CD4-positive, alpha-beta T cell treated with Interleukin-6 at 100 ng/mL for 8 hours (primary cell): ENCODE measurements around the gene HOXB7.

ENCODE experiments used
- DNase-seq: peaks from one replicate; pipeline ENCODE4 v3.0.0-alpha.2; 2020; ENCODE audit warnings: mixed read lengths, low spot score

HOXB7 gene

DNA sequence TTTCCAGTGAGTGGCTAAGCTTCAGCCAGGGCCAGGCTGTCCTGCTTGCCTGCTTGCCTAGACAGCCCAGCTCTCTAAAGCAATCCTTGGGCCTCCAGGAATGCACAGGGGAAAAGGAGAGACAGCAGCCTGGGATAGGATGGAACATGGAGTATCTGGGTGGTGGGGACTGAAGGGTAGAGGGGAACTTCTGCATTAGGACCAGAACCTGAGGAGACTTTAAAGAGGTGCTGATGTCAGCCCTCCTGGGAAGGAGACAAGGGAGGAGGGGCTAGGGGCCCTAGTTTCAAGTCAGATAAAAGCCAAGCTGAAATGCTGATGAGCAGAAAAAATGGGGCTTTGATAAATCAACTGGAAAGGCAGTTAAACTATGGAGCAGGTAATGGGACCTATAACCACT is 1.8 kb downstream of the HOXB7 start:
- no peak for DNase-seq

DNA sequence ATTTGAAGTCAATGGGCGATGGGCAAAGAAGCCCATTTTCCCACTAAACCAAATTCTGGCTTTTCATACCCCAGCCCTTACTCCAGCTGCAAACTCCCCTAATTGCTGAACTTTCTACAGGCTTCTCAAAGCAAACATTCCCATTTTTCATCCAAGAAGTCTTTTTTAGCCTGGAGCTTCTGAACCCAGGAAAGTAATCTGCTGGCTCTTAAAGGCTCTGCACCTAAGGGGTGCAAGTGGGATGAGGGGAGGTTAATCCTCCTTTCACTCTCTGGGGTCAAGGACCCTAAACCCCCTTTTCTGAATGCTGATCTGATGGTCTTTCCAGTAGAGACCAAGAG is 2.4 kb downstream of the HOXB7 start:
- no peak for DNase-seq

DNA sequence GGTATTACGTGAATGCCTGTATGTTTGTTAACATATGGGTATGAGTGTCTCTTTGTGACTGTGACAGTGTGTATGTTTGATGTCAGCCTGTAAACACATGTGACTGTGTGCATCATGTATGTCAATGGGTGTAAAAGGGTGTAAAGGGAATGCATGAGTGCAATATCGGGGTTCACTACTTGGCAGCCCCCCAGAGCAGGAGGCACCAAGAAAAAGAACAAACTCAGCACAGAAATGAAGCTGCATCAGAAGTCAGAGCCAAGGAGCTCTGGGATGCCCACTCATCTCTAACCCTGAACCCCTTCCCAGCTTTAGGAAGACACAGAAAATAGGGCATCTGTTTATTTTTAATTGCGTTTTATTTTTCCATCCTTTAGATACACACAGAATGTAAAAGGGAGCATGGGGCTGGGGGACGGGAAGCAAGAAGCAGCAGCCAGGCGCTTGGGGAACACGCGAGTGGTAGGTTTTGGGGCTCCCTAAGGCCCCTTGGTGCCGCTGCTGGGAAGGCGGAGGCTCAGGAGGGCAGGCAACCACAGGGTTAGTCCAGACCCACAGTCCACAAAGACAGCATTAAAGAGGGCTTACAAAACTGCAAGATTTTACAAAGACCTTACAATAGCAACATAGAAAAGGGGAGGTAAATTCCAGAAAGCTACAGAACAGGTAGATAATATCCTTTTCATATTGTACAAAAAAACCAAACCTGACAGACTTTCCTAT is 3.8 kb downstream of the HOXB7 start:
- no peak for DNase-seq

DNA sequence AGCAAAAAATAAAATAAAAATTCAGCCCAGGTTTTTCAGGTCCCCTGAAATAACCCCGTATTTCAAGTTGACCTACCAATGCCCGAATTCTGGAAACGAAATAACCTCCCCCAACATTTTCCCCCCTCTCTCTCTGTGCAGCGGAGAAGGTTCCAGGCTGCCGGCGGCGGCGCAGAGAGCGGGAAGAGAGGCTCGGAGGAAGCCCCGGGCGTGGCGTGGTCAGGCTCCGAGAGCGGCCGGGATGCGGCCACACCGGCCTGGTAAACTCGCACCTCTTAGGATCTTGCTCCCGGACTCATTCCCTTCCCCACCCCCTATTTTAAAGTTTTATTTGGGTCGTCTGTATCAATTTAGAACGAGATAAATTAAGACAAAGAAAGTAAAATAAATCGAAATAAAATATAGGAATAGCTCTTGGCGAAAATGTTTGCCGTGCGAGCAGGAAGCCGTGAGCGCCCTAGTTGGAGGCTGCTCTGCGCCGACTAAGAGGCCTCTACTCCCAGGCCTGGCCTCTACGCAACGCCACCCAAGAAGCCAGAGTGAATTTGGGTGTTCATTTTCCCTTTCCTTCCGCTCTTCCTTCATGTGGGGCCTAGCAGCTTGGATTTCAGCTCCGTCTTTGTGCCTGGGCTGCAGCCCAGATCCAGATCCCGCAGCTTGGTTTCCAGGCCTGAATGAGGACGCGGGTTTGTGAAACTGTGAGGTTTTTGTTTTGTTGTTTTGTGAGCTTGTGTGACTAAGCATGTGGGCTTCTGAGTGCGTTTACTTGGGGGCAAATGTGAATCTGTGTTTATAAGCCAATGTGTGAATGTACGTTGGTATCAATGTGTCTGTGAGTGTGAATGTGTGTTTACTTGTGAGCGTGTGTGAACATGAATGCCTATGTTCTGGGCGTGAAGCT is 4.6 kb downstream of the HOXB7 start:
- no peak for DNase-seq

DNA sequence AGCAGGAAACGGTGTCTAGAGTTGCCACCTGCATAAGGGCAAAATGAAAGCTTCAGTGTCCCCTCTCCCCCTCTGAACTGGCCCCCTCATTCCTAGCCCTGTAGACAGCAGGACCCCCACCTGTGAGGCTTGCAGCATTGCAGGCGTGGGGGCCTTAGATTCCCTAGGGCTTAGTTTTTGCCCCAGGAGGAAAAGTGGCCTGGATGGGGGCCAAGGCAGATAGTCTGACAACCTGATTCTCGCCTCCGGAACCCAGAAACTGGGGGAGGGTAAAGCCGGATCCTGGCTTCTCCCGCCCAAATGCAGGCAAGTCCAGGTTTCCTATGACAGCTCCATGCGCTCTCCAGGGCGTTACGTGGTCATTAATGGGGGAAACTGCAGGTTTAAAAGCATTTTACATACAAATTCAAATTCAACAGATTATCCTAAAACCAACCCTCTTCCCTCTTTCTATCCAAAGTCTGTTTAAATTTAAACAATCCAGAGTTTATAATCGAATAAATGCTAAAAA is 5.4 kb downstream of the HOXB7 start:
- no peak for DNase-seq

DNA sequence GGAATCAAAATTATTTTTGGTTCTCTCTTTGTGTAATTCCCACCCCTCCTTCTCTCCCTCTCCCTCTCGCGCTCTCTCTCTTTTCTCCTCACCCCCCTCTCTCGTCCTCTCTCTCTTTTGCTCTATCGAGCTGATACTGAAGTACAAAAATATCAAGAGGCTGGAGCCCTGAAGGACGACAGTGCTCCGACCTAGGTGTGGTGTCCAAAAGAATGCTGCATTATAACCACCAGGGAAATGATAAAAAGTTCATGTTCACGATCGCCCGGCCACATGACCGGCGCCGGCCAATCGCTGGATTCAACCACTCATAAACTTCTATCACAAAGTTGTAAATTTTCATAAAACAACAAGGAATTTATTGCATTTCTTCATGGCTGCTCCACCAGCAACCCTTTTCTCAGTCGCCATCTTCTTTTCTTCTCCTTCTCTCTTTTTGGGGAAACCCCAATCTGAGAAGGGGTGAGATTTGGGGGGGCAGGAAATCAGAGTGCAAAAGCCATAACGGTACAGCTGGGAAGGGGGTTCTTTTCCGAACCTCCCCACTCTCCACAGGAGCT is 6.0 kb downstream of the HOXB7 start, which contains the start of gene HOXB6:
HOXB6 (minus strand) TSS at position 217 of the 560 bp plus-strand sequence. CDS start 6,836 bp downstream, outside the sequence.
- DNase-seq = no peak

DNA sequence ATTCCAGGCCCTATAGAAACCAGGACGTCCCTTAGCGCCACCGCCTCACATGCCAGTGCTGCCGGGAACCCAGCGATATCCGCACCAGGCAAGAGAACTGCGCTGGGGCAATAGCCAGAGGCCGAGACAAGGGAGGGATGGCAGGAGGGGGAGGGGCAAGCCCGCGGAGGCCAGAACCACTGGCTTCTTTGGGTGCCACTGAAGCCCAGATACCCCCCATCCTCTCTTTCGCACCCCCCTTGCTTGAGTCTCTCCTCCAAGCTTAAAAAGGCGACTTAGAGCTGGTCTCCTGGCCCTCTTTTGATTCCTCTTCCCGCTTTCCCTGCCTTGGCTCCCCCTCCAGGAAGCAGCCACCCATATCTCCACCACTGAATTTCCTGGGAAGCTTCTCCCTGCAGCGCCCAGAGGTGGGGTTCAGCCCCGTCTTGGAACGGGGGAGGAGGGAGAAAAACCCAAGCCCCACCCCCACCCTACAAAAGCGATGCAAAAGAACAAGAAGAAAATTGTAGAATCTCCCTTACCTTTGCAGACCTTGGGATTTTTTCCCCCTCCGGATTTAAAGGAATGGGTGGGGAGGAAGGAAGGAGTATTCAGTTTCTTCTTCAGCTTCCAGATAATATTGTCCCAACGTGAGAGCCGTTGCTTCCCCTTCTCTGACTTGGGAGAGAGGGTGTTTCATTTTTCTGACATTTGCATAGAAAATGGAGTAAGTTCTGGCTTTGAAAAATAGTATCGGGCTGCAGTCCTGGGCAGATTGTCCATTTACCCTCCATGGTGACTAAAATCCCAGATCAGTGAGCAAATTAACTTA is 6.7 kb downstream of the HOXB7 start:
- DNase-seq = no peak

DNA sequence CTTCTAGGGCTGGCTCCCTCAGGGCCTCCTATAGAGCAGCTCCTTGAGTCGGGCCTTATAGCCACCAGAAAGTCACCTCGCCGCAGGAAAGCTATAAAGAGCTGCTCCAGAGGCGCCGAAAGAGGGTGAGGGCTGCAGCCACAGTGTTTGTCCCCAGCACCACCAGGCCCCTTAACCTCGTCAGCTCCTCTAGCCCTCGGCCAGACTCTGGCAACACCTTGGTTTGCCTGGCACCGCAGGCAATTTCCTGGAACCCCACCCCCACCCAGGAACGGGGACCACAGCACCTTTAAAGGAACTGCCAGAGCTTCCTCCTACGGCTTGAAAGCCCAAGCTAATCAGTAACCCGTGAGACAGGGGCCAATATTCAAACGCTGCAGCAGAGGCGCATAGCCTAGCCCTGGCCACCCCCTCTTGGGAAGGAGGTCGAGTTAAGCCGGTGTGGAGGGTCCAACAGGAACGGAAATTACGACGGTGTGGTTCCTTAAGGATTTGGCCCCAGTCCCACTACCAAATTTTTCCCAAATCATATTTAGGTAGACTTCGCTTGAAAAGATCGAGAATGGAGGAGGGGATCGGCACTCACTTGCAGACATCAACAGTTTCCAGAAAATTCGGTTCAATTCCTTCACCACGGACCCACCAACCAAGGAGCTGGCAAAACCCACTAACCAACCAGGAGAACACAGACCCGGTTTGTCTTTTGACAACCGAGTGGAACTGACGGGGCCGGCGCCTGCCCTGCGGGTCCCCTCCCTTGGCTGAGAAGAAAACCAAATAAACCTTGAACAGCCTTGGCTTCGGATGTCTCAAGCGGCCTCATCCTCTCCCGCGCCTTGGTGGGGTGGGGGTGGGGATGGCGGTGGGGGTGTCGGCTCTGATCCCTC is 9.0 kb downstream of the HOXB7 start:
- no peak for DNase-seq

DNA sequence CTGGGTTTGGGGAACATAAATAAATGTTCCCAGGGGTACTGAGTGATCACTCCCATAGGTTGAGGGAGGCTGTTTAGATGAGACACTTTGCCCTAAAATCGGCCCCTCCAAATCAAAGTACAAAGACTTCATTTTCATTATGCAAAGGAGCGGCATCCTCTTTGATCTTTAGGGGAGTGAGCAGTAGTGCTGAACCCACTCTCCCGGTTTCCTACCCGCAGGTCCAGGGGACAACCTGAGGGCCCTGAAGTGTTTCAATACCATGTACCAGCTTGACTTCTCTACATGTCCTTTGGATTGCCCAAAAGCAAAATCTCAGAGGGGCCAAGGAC is 9.6 kb downstream of the HOXB7 start:
- no peak for DNase-seq

DNA sequence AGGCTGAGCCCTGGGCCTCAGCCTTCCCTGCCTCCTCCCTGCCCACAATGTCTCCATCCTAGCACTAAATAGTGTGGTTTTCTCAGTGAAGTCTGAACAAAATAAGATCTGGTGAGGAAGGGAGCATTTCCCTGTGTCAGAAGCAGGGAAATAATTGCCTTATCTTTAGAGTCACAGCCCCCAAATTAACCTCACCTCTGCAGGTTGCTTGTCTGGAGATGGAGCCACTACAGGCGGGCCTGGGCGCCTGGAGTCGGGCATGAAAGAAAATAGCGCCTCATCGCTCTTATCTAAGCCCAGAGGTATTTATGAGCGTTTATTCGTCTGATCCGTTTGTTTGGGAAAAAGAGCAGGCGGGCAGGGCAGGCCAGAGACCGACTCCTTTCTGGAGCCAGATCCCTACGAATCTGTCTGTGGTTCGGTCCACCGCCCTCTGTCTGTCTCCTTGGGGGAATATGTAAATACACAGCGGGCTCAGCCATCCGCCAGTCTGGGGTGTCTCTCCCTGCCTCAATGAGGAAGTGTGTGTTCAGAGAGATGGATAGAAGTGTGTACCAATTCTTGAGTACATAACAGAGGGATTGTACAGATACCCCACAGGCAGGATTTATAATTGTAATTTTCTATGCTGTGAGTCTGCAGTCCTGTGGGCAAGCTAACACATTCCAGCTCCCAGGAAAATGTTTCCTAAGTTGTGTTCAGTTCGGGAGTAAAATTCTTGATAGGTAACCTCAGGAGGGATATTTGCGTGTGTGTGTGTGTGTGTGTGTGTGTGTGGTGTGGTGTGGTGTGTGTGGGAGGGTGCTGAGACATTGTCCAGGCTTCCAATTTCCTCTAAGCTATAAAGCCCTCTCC is 10.3 kb downstream of the HOXB7 start:
- DNase-seq = no peak

DNA sequence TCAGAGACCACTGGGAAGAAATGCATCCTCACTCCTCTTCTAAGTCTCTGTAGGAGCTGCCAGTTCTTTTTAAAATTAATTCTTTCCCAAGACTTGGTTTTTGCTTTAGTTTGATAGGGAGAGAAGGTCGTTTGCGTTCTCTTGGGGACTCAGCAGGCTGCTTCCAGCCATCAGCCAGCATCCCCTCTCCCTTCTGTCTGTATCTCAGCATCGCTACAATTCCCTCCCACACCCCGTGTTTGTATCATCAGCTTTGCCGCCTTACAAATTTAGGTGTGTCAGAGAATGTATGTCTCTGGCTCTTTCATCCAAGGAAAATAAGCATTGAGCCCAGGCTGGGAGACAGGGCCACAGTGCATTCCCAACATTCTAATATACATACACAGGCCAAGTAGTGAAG is 11.5 kb downstream of the HOXB7 start:
- DNase-seq = no peak

DNA sequence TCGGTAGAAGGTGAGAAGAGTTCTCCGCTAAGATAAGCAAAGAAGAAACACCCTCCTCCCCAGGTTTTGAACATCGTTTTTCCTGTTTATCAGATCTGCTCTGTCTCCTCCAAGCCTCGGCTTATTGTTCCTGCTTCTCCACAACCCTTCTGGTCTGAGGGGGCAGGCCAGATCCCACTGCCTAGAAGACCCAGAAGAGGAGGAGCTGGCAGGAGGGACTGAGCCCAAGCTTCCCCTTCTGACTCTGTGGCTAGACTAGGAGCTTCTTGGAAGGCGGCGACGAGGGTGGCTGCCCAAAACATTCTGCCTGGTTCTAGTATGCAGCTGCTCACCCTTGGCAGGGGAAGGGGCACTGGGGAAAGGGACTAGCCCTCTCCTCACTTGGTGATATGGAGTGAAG is 12.1 kb downstream of the HOXB7 start:
- no peak for DNase-seq

DNA sequence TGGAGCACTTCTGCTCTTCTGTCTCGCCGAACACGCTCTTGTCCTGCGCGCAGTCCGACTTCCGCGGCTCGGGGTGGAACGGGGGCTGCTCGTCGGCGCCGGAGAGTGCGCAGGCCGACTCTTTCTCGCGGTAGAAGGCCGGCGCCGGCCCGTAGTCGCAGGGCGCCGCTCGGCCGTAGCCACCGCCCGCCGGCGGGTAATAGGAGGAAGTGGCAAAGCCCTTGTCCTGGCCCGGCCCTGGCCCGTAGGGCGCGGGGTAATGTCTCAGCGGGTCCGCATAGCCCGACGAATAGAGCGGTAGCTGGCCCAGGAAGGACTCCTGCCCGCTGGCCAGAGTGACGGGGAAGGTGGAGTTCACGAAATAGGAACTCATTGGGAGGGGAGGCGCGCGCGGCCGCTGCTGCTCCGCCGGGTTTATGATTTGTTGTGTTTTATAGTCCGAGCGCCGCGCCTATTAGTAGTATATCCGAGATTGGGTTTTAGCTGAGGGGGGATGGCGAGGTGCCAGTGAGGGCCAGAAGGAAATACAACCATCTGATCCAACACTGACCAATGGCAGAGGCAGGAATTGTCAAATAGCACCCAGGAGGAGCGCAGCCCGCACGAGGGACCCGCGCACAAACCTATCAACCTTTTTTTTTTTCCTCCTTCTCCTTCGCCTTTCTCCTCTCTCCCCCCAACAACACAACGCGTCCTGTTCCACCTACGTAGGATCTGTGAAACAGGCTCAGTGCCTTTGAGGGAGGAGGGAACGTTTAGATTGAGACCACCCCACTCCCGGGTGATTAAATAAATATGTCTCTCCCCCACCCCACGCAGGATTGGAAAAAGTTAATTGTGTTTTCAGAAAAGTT is 12.8 kb downstream of the HOXB7 start:
- DNase-seq = no peak

DNA sequence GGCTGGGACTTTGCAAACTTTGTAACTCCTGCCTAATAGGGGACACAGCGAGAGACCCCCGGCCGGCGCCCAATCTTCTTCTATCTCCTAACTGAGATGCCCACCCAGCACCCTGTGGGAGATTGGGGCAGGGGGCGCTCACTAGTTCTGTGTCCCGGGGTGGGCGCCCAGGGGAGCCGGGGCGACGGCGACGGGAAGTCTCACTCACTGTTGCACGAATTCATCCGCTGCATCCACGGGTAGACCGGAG is 13.4 kb downstream of the HOXB7 start:
- peak; percentile 36 for DNase-seq

DNA sequence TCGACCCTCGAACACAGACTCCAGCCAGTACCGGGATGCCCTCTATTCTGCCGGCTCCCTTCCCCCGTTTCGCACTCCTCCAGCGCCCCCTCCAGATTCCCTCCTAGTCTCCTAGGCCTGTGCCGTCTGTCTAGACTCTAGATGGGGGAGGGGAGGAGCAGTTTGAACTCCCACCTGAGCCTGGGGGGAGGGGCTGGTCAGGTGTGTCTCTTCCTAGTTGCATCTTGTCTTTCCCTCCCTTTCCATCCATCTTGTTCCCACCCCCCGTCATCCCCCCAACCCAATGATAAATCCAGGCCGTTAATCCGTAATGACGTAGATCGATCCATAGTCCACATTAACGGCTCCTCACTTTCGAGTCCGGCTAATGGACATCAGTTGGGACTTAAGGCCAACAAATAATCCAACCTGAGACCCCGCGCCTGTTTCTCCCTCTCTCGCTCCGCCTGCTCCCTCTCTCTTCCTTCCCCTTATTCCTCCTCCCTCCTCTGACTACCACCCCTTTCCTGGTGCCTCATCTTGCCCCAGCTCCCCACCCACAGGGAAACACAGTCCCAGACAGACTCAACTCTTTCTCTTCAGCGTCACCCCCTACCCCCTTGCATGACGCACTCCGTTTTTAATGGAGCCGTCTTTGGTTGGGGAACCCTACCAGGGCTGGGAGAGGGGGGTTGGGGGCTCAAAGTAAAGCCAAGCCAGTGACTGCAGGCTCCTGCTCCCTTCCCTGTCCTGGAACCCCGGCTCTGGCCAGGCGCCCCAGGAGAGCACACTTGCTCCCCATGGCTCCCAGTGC is 13.9 kb downstream of the HOXB7 start:
- DNase-seq = no peak

DNA sequence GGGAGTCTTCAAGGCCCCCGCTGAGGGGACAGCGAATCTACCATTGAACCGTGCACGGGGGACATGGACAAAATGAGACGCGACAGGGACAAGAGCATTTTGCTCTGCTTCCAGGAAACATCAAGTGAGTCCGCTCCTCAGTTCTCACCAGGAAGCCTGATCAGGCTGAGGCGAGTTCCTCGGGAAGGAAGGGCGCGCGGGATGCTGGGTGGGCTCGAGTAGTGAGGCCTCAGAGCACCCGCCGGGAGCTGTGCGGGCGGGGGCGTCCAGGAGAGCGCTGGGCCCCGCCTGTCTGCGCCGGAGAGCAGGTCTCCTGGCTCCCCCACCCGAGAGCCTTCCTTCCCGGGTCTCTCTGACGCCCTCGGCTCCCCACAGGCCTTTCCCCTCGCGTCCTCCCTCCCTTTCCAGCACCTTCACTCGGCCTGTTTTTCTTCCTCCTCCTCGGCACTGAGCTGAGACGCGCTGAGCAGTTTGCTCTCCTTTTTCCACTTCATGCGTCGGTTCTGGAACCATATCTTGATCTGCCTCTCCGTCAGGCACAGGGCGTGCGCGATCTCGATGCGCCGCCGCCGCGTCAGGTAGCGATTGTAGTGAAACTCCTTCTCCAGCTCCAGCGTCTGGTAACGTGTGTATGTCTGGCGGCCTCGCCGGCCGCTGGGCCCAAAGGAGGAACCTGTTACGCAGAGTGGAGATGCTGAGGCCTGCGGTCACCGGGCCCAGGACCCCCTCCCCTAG is 14.7 kb downstream of the HOXB7 start:
- no peak for DNase-seq

DNA sequence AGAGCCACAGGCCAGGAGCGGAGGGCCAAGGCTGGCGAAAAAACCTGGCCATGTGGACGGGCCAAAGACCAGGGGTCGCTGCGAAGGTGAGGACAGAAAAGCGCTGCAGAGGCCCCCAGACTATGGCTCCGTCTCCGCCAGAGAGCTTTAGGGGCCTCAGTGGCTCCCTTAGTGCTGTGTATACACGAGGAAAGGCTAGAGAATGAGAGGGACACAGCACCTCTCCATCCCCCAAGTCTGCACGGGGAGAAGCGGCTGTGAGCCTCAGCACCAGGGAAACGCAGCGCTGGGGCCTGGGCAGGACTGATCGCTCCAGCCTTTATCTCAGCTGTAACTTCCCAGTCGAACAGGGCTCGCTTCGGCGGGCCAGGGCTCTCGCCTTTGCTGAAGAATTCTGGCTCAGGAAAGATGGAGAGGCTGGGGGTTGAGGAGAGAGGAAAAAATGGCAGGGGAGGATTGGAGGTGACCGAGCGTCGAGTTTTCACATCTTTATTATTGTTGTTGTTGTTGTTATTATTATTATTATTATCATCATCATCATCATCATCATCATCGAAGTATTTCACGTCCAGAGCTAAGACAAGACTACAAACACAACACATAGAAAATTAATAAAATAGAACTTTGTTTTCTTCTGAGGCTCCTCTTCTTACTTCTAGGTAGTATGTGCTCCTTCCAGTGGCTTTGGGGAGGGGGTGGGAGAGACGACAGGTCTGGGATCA is 15.4 kb downstream of the HOXB7 start:
- DNase-seq = no peak
